Measurements from ENCODE around the gene KIN. TPM values are rescaled to one million over a fixed set of nuclear protein-coding genes. Genes with fewer than 3 reads are reported as not detected.
"Not testable (repeated sequence)": the region's sequence is repeated elsewhere in the genome, so short reads cannot be mapped to it uniquely, and the experiment has no call there.

Gene KIN
- total and polyA plus RNA-seq, 8 donors = 9.3 to 22.7 (median 21.4) TPM

GRCh38 chr10:7718685-7719084, 69.1 kb downstream of the KIN start:
- Histone ChIP-seq H3K9me3 (no peaks in the 10 kb centered on the region), H3K27ac (no peak overlapping the region), H3K27me3 (no peaks in the 10 kb centered on the region), H3K4me1 (no peaks in the 10 kb centered on the region), H3K4me3 (no peak overlapping the region), H3K36me3 (no peaks in the 10 kb centered on the region)
- no peak for ATAC-seq
- no peak for TF ChIP-seq CTCF (IDR thresholded peaks at IDR 0.05)
- DNase-seq = no peak
- intact Hi-C loops (cut with DNase I) = no loop called here

GRCh38 chr10:7717767-7718166, 70.0 kb downstream of the KIN start:
- DNase-seq = no peak
- H3K27me3 ChIP-seq = no peaks in the 10 kb centered on the region

GRCh38 chr10:7715515-7715914, 72.3 kb downstream of the KIN start:
- H3K27ac ChIP-seq = no peak overlapping the region
- H3K9me3 ChIP-seq = no peaks in the 10 kb centered on the region
- intact Hi-C loops (cut with DNase I) = no loop called here
- H3K4me3 ChIP-seq = no peak overlapping the region
- H3K4me1 ChIP-seq = no peaks in the 10 kb centered on the region
- no peak for ATAC-seq
- H3K36me3 ChIP-seq = no peaks in the 10 kb centered on the region
- no peak for DNase-seq
- no peaks in the 10 kb centered on the region for H3K27me3 ChIP-seq
- TF ChIP-seq CTCF (IDR thresholded peaks at IDR 0.05) = no peak

More at GRCh38 chr10:7717767-7718166, 70.0 kb downstream of the KIN start:
- ATAC-seq = no peak
- H3K36me3 ChIP-seq = no peaks in the 10 kb centered on the region
- no peaks in the 10 kb centered on the region for H3K4me1 ChIP-seq
- TF ChIP-seq CTCF (IDR thresholded peaks at IDR 0.05) = no peak
- intact Hi-C loops (cut with DNase I) = no loop called here
- H3K9me3 ChIP-seq = no peaks in the 10 kb centered on the region
- no peak overlapping the region for H3K27ac ChIP-seq
- H3K4me3 ChIP-seq = no peak overlapping the region

GRCh38 chr10:7711075-7711474, 76.7 kb downstream of the KIN start:
- intact Hi-C loops (cut with DNase I) = not testable (repeated sequence)

GRCh38 chr10:7710446-7710845, 77.3 kb downstream of the KIN start:
- intact Hi-C loops (cut with DNase I) = no loop called here
- ATAC-seq = no peak
- H3K9me3 ChIP-seq = no peaks in the 10 kb centered on the region

More at GRCh38 chr10:7711075-7711474, 76.7 kb downstream of the KIN start:
- not testable (repeated sequence) for H3K27ac ChIP-seq, H3K4me1 ChIP-seq, H3K36me3 ChIP-seq, H3K4me3 ChIP-seq, H3K9me3 ChIP-seq, ATAC-seq, DNase-seq
- H3K27me3 ChIP-seq = peaks cover 0 to 15% of the 10 kb centered on the region in 2 donors

More at GRCh38 chr10:7710446-7710845, 77.3 kb downstream of the KIN start:
- TF ChIP-seq CTCF (IDR thresholded peaks at IDR 0.05) = no peak
- Histone ChIP-seq H3K4me1 (no peaks in the 10 kb centered on the region), H3K36me3 (no peaks in the 10 kb centered on the region), H3K27ac (no peak overlapping the region), H3K27me3 (peaks cover 0 to 21% of the 10 kb centered on the region in 2 donors), H3K4me3 (no peak overlapping the region)
- DNase-seq = no peak
